ENCODE measurements around the gene MTIF3.
"Not testable (repeated sequence)": the region's sequence is repeated elsewhere in the genome, so short reads cannot be mapped to it uniquely, and the experiment has no call there.

MTIF3 gene

DNA sequence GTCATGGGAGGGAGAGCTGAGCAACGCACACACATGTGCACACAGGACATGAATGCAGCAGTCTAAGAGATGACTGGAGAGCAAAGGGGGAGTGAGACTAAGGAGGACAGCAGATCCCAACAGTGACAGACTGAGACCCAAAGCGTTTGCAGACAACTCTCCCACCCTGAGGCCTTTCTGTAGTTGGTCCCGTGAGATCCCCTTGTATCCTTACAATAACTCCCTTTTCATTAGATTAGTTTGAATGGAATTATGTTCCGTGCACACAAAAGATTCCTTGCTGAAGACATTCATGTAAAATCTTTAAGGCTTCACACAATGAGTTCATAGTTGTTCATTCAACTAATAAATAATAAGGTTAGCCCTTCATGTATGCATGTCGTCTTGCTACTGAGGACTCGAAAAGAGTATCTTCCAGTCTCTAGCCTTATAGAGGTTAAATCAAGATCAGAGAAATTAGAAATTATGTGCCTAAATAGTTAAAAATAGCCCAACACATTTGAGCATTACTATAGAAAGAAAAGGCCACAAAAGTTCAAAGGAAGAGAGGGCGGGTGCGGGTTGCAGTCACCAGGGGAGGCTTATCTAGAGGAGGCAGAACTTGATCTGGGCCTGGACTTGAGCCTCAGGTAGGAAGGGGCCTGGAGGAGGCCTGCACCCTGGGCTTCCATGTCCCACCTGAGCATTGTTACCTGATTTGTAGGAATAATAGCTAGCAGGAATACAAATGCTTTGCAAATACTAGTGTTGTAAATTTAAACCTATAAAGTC lies 29.1 kb downstream of the MTIF3 start:
- DNase-seq: no peak

DNA sequence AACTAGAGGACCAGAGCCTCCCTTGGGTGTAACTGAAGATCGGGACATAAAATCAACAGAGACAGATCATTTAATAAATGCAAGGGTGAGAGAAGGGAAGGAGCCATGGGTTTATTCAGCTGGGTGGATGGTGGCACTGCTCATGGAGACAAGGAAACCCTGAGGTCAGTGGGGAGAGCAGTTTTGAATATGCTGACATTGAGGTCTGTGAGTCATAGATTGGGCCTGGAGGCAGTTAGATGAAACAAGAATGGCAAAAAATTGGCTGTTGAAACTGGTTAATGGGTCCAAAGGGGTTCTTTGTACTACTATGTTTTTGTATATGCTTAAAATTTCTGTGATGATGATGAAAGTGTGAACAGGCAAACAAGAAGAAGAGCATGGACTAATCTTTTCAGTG lies 31.0 kb downstream of the MTIF3 start:
- no peak for DNase-seq

DNA sequence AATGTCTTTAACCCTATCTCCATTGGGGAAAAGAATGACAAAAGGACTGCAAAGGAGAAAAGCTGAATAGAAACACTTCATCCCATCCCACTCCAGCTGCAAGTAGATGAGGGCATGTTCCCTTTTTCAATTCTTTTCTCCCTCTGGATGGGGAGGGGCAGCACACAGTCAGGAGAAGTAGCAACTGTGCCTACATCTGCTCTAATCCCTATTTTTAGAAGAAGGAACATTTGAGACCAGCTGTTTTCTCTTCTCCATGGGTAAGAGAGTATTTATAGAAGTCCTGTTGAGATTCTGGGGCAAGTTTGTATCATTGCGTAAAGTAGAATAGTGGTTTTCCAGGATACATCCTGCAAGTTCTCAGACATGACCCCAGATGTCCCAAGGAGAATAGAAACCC lies 35.2 kb downstream of the MTIF3 start:
- DNase-seq: no peak

DNA sequence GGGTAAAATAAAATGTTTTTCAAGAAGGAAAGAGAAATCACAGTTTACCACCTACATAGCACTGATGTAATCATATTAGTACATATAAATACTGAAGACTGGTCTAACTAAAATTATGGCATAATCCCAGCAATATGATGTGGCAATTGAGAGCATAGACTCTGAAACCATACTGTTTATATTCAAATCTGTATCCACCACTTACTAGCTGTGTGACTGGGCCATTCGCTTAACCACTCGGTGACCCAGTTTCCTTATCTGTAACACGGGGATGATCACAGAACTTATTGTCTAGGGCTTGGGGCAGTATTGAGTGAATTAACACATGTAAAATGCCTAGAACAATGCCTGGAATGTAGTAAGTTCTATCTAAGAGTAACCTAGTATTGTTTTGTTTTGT lies 39.0 kb downstream of the MTIF3 start:
- no peak for DNase-seq

DNA sequence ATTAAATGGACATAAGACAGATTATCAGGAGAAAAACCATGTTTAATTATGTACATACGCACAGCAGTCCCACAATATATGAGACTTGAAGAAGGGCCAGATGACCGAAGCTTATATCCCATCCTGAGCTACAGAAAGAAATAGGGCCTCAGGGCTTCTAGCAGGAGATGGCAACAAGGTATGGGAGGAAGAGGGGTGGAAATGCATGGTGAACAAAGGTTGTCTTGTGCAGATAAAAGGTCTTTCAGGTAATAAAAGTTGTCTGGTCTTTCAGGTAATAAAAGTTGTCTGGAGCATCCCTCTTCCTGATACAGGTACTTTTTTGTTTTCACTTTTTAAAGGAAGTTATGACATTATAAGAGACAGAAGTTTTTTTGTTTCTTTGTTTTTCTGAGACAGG lies 41.4 kb downstream of the MTIF3 start:
- DNase-seq: no peak

DNA sequence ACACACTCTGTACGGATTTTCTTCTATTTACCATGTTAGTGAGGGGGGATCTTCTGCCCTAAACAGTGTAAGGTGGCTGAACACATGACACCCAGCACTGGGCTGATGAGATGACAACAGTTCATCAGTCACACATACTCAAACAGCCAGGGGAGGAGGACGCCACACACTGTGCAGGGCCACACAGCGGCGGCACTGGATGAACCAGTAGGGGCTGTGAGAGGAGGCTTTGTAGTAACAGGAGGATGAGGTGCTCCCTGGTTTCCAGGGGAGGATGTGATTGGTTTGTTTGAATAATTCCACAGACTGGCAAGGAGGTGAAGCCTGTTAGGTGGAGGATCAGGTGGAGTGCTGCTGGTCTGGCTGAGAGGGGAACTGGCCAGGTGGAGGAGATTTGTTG lies 42.3 kb downstream of the MTIF3 start:
- no peak for DNase-seq

DNA sequence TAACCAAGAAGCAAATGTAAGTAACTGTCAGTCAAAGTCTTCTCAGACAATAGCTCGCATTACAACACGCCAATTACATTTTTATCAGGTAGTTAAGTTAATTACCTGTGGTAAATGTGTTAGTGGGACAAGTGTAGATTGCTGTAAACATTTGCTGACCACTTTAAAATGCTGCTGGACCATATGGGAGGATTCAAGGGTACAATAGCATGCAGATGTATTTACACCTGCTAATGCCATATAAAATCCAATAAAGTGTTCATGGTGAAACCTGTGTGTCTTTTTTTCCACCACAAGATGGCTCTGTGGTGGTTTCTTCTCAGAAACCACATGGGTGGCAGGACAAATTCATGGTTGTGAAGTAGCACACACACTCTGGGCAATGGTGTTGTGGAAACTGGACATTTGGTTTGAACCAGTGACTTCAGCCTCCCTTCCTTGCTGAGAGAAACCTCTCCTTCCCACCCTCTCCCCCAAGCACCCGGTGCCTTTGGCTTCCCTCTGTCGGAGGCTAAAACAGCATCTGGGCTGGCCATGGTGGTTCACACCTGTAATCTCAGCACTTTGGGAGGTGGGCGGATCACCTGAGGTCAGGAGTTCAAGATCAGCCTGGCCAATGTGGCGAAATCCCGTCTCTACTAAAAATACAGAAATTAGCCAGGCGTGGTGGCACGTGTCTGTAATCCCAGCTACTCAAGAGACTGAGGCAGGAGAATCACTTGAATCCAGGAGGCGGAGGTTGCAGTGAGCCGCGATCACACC lies 44.0 kb downstream of the MTIF3 start:
- no peak for DNase-seq

DNA sequence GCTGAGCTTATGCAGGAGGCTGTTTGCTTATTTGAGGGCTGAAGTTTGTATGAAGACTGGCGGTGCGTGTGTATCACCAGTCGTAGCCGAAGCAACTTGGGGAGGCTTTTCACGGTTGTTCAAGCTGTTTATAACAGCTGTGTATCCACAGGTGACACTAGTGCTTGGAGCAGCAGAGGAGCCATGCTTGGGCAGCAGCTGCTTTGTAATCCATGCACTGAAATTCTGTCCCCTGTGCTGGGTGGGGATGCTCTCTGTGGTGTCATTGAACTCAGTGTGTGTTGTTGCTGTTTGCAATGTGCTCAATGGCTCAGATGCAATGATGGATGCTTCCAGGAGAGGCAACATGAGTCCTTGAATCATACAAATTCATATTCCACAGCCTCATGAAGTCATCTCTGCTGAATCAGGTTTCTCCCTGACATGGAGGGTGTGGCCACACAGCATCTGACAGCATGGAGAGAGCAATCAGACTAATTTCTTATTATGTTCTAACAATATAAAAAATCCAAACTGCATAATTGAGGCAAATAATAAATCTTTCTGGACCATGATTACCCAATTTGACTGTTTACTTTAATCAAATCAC lies 44.7 kb downstream of the MTIF3 start:
- no peak for DNase-seq

DNA sequence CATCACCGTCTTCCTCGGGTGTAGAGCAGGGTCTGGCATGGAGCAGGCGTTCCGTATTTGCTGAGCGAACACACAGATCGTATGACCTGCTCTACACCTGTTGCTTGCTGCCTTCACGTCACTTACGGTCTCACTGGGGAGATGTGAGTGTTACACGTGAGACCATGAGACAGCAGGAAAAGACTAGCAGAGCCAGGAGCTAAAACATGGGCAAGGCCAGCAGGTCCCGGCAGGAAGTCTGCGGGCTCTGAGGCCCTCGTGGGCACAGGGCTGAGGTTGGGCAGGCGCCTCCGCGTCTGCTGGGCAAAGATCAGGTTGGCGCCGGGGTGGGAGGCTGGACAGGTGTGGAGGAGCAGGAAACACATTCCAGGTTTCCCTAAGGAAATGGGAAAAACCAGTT lies 45.7 kb downstream of the MTIF3 start:
- no peak for DNase-seq

DNA sequence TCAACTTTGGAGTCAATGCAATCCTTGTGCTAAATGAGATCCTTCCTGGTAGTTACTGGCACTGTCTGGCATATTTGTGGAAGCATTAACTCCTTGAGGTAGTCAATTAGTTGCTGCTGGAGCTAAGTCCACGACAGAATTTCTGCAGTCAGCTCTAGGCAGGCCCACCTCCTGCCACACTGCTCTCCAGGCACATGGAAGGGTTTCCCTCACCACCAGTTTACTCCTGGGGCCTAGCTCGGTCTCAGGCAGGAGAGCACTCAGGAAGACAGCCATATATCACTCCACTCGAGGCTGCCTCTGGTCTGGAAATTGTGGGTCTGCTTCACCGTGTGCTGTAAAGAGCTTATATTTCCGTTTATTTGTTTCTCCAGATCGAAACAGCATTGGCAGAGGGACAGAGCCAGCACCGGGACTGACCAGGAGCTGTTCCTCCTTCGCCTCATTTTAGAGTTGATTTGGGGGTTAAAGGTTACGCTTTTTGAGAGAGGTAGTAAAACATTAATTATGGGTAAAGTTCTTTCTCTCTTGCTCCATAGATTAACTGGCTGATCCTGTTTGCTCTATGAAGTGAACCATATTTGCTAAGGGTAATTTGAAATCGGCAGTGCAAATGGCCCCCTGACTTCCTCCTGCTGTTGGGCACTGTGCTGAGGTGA lies 46.5 kb downstream of the MTIF3 start:
- no peak for DNase-seq

DNA sequence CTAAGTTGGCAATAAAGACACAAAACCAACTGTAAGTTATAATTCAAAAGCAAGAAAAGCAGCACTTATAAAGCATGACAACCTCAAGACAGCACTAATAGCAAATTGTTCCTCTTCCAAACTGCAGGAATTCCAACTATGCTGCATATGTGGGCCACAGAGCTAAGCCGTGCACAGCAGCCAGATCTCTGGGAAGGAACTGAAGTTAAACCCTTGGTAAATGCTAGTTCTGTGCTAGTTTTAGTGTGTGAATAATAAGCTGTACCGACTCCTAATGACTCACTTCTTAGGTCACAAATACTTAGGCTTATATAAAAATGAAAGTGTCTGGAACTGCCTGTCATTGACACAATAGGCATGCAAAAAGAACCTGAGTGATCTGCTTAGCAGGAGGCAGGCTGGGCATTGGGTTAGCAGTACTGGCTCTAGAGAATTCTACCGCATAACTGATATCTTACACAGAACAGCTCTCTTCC lies 47.1 kb downstream of the MTIF3 start:
- DNase-seq: no peak

DNA sequence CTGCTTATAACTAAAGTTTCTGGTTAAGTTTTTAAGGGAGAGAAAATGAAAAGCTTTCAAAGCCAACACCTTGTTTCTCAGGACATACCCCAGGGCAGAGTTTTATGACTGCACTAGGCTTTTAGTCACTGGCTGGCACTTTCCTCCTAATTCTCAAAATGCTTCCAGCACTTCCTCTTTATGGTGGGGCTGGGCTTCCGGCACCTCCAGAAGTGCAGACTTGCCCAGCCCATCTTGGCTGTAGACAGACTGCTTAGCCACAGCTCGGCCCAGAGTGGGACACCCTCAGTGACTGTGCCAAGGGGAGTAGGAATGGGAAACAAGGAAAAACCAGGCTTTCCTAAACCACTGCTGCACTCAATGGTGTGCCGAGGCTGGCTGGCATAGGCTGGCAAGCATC lies 49.2 kb downstream of the MTIF3 start:
- DNase-seq: no peak

DNA sequence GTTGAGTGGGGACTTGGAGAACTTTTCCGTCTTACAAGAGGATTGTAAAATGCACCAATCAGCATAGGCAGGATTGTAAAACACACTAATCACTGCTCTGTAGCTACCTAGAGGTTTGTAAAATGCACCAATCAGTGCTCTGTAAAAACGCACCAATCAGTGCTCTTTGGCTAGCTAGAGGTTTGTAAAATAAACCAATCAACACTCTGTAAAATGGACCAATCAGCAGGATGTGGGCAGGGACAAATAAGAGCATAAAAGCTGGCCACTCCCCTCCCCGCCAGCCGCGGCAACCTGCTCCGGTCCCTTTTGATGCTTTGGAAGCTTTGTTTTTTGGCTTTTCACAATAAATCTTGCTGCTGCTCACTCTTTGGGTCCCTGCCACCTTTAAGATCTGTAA lies 50.0 kb downstream of the MTIF3 start:
- DNase-seq: not testable (repeated sequence)

DNA sequence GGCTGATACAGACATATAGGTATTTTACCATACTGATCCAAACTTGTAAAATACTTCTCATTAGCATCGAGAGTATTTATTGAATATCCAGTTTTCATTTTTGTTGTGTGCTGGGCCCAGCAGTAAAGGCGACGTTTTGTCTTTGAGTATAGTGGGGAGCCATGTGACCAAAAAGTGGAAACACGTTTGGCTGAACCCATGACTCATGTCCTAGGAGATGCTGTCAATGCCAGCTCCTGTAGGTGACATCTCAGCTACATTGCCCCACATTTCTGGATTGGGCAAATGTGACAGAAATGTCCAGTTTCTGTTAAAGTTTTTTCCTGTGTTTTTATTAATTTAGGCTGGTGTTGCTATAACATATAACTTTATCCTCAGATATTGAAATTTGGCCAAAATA lies 52.0 kb downstream of the MTIF3 start:
- DNase-seq: no peak

DNA sequence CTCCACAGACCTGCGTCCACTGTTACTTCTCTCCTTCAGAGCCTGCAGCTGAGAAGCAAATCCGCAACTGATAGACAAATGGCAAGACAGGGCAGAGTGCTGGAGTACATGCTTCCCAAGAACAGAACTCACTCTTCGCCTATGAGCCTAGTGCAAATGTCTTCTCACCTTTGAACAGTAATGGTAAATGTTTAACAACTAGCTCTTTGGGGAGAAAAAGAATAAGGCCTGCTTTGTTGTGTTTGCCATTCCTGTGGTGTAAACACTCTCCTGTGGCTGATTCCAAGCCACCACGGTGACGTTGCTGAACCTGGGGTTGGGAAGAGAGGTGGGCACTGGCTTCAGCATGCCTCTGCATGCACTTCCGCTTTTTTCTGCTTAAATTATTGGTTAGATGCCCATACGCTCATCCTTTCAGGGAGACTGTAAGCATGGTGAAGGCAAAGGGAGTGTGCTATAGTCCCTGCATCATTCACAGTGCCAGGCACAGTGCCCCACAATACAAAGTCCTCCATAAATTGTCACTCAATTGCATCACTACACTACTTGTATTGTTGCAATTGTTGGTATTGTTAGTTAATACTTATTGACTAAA lies 54.0 kb downstream of the MTIF3 start:
- no peak for DNase-seq

DNA sequence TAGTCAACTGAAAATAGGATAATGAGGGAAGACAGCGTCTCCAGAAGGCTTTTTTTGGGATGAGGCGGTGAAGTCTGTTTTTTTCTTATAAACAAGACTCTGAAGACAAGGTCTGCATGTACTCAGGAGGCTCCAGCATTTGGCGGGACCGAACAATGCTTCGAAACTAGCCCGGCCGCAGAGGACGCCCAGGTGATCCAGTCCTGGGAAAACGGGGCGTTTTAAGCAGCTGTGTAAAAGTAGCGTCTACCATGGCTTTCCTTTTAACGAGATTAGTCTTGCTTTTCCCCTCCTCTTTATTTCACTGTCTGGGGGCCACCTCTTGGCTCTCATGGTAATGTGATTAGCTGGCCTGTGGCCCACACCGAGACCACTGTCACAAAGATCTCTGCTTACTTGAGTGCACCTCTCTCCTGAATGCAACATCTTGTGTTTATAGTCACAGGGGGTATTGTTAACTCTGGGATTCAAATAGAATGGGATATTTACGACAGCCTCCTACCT lies 55.3 kb downstream of the MTIF3 start:
- no peak for DNase-seq

DNA sequence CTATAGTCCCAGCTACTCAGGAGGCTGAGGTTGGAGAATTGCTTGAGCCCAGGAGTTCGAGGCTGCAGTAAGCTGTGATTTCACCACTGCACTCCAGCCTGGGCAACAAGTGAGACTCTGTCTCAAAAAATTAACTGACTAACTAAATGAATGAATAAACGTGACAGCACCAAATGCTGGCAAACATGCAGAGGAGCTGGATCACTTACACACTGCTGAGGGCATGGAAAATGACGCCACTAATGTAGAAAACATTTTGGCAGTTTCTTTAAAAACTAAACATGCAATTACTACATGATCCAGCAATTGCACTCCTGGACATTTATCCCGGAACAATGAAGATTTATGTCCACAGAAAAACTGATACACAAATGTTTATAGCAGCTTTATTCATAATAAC lies 57.3 kb downstream of the MTIF3 start:
- no peak for DNase-seq

DNA sequence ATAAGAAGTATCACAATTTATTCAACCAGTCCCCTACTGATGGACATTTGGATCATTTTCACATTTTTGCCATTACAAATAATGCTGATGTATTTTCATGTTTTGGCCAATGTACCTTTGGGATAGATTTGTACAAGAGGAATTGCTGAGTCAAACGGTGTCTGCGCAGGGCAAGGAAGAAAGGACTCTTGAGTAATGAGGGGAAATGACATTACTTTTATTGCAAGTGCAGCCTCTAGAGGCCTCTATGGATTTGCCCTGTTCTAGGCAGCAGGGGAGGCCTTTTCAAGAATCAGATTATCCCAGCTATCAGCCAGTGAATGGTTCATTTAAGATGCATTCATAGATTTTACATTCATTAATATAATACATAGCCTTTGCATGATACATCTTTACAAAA lies 58.9 kb downstream of the MTIF3 start:
- no peak for DNase-seq

DNA sequence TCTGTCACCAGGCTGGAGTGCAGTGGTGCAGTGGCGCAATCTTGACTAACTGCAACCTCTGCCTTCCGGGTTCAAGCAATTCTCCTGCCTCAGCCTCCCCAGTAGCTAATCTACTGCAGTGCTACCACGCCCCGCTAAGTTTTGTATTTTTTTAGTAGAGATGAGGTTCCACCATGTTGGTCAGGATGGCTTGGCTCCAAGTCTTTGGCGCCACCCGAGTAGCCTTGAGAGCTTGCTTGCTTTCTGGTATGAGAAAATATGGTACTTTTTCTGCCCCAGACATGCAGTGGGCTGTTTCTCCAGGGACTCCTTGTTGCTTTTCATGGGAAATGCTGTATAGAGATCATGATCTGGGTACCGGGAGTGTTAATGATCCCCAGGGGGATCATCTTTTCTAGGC lies 60.5 kb downstream of the MTIF3 start:
- DNase-seq: no peak

DNA sequence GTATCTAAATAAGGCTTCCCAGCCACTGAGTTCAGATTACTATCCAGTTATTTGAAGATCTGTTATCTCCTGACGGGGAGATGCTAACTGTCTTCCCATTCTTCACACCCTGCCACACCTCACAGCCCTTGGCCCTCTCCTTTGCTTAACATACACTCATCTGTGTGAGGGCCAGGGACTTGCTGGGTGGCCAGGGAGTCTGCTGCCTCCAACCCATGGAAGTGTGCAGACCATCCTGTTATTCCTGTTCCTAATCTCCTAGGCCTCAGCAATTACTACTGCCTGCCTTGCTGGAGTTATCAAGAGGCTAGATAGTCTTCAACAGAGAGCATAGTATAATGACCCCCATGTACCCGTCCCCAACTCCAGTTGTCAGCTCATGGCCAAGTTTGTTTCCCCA lies 62.1 kb downstream of the MTIF3 start:
- no peak for DNase-seq
